K562 (cell line): ENCODE data around the gene SLITRK3. TPM values are rescaled to one million over a fixed set of nuclear protein-coding genes. Genes with fewer than 3 reads are reported as not detected.

Experiments used
- ATAC-seq: fragments of 200-7000 bp; cut with Tn5 transposase; 3 replicates; pipeline ENCODE4 v1.9.1; 2020; ENCODE audit warnings: moderate library complexity
- BruUV-seq: library from RNA; stranded (reverse); fragments of 400-500 nt; replicated peaks from 2 replicates; lab custom pipeline; 2021; lab: Mats Ljungman, UMichigan
- CTCF ChIA-PET: fragments of 300-600 bp; formaldehyde crosslinking; extraction: SDS; loops from one replicate; lab custom pipeline; 2021; ENCODE audit warnings: low intra/inter-chr PET ratio; lab: Yijun Ruan, JAX
- POLR2A ChIA-PET: fragments of 300-600, 350-650 bp; sonication (Branson Sonifier 250); formaldehyde crosslinking; extraction: SDS; loops from one replicate; lab custom pipeline; 2021; ENCODE audit warnings: antibody characterized with exemption, inconsistent platforms; lab: Yijun Ruan, JAX
- DNase-seq, 4 experiments: peaks; one replicate each; pipeline versions ENCODE4 v3.0.0 to v3.0.0-alpha.2; 2011 to 2018; ENCODE audit warnings: low spot score in 3 of 4, mixed read lengths in 3 of 4; ENCODE audit errors: extremely low read depth in 1 of 4
- FAIRE-seq: peaks from 2 replicates; lab custom pipeline; 2011; peaks lifted over from hg19 to GRCh38; lab: Jason Lieb, UNC
- H2AFZ ChIP-seq: 2 replicates; pipeline ENCODE4 v1.6.0; 2011; ENCODE audit warnings: low read depth, low read length, control low read depth, inconsistent platforms
- H3K27ac ChIP-seq: fragments of 200-600 bp; 3 replicates; pipeline ENCODE4 v1.8.0; 2011; ENCODE audit warnings: low read depth, mild to moderate bottlenecking, control low read depth, inconsistent platforms, low read length, moderate library complexity, mixed read lengths; ENCODE audit errors: extremely low read depth
- H3K27me3 ChIP-seq, 2 experiments: fragments of 300-600 bp in 1 of 2; 2 replicates in 1 of 2; 3 replicates in 1 of 2; pipeline versions ENCODE4 v1.6.0 to v1.8.0; 2011; ENCODE audit warnings: inconsistent platforms in 2 of 2, low read length in 2 of 2, mild to moderate bottlenecking in 1 of 2, mixed read lengths in 1 of 2, moderate library complexity in 1 of 2; ENCODE audit not compliant: control insufficient read depth in 2 of 2, insufficient read depth in 2 of 2
- H3K36me3 ChIP-seq: fragments of 300-600 bp; 3 replicates; pipeline ENCODE4 v1.8.0; 2011; ENCODE audit warnings: mild to moderate bottlenecking, low read length, inconsistent platforms; ENCODE audit not compliant: control insufficient read depth, insufficient read depth
- H3K4me1 ChIP-seq, 2 experiments: fragments of 200-600 bp in 1 of 2; replicated peaks in 1 of 2; 2 replicates in 1 of 2; 3 replicates in 1 of 2; pipeline versions ENCODE4 v1.5.1 to v1.8.0; 2011; ENCODE audit warnings: inconsistent platforms in 2 of 2, low read length in 2 of 2, mild to moderate bottlenecking in 1 of 2, mixed read lengths in 1 of 2, moderate library complexity in 1 of 2; ENCODE audit not compliant: control insufficient read depth in 2 of 2, insufficient read depth in 2 of 2
- H3K4me2 ChIP-seq: 2 replicates; pipeline ENCODE4 v1.6.1; 2011; ENCODE audit warnings: low read length, control low read depth, inconsistent platforms, mixed read lengths; ENCODE audit not compliant: insufficient read depth
- H3K4me3 ChIP-seq: fragments of 200-600 bp; sonication (generic), shearing (Covaris generic); 2 replicates; pipeline ENCODE4 v1.5.1; 2016; ENCODE audit warnings: control low read depth, inconsistent platforms
- H3K79me2 ChIP-seq: fragments of 200-600 bp; 3 replicates; pipeline ENCODE4 v1.8.0; 2011; ENCODE audit warnings: low read length, inconsistent platforms; ENCODE audit not compliant: control insufficient read depth, insufficient read depth
- H3K9ac ChIP-seq, 2 experiments: 2 replicates each; pipeline versions ENCODE4 v1.6.0 to v1.6.1; 2011; ENCODE audit warnings: low read depth in 2 of 2, low read length in 2 of 2, control low read depth in 1 of 2, inconsistent platforms in 1 of 2, mild to moderate bottlenecking in 1 of 2, mixed read lengths in 1 of 2; ENCODE audit not compliant: insufficient read depth in 1 of 2
- H3K9me1 ChIP-seq: one replicate; pipeline ENCODE4 v1.6.0; 2011; ENCODE audit warnings: inconsistent platforms, mild to moderate bottlenecking, low read length, moderate library complexity; ENCODE audit not compliant: control insufficient read depth, insufficient read depth
- H3K9me3 ChIP-seq: replicated peaks from 2 replicates; pipeline ENCODE4 v1.5.1; 2011; ENCODE audit warnings: low read depth, low read length, inconsistent platforms; ENCODE audit not compliant: control insufficient read depth, insufficient read depth
- H4K20me1 ChIP-seq: replicated peaks from 2 replicates; pipeline ENCODE4 v1.6.1; 2011; ENCODE audit warnings: low read length, inconsistent platforms, mixed read lengths; ENCODE audit not compliant: control insufficient read depth, insufficient read depth
- ARID1B ChIP-seq: fragments of 450-650 bp; IDR thresholded peaks from 2 replicates; pipeline ENCODE4 v1.6.1; 2016; ENCODE audit warnings: antibody characterized with exemption, mild to moderate bottlenecking, inconsistent platforms
- ARID3A ChIP-seq: IDR thresholded peaks from 2 replicates; pipeline ENCODE4 v1.6.1; 2012; ENCODE audit warnings: low read depth, low read length, improper control_type of control experiment, borderline replicate concordance
- ERF ChIP-seq: fragments of 450-650 bp; formaldehyde crosslinking; IDR thresholded peaks from 2 replicates; pipeline ENCODE4 v1.4.0; 2020; ENCODE audit warnings: mild to moderate bottlenecking, mixed read lengths
- FOXO4 ChIP-seq: fragments of 450-650 bp; formaldehyde crosslinking; IDR thresholded peaks from 2 replicates; pipeline ENCODE4 v1.4.0; 2020; ENCODE audit warnings: mild to moderate bottlenecking, moderate library complexity
- MXD1 ChIP-seq: fragments of 250-450 bp; sonication (Bioruptor Pico); IDR thresholded peaks from 2 replicates; pipeline ENCODE4 v1.8.0; 2021; ENCODE audit warnings: borderline replicate concordance, mild to moderate bottlenecking, moderate library complexity; ENCODE audit not compliant: poor library complexity, severe bottlenecking
- NEUROD1 ChIP-seq: fragments of 150-350 bp; IDR thresholded peaks from 2 replicates; pipeline ENCODE4 v1.6.1; 2014; ENCODE audit warnings: borderline replicate concordance, low read length, low read depth; ENCODE audit not compliant: partially characterized antibody
- NR1H2 ChIP-seq: sonication (generic); formaldehyde crosslinking; IDR thresholded peaks from 2 replicates; pipeline ENCODE4 v1.4.0; 2020; ENCODE audit warnings: mild to moderate bottlenecking, missing genetic modification reagents
- RB1 ChIP-seq: fragments of 450-650 bp; IDR thresholded peaks from 2 replicates; pipeline ENCODE4 v1.6.1; 2017; ENCODE audit warnings: low read depth, mild to moderate bottlenecking
- RBM15 ChIP-seq: fragments of 200-400 bp; formaldehyde crosslinking; IDR thresholded peaks from 2 replicates; pipeline ENCODE4 v1.6.1; 2018; ENCODE audit warnings: mild to moderate bottlenecking, low read length, moderate library complexity; ENCODE audit not compliant: insufficient read depth
- RFX1 ChIP-seq: fragments of 450-650 bp; IDR thresholded peaks from 2 replicates; pipeline ENCODE4 v1.6.1; 2016; ENCODE audit warnings: mild to moderate bottlenecking, moderate library complexity
- SAFB2 ChIP-seq: fragments of 200-400 bp; formaldehyde crosslinking; IDR thresholded peaks from 2 replicates; pipeline ENCODE4 v1.6.1; 2018; ENCODE audit warnings: borderline replicate concordance, low read length, low read depth, moderate library complexity; ENCODE audit not compliant: severe bottlenecking
- SMARCE1 ChIP-seq: fragments of 450-650 bp; IDR thresholded peaks from 2 replicates; pipeline ENCODE4 v1.7.1; 2016; ENCODE audit warnings: mild to moderate bottlenecking
- SNRNP70 ChIP-seq: fragments of 200-400 bp; formaldehyde crosslinking; optimal IDR thresholded peaks from 2 replicates; pipeline ENCODE3; 2017; ENCODE audit warnings: low read depth, low read length
- STAG1 ChIP-seq: sonication (generic); formaldehyde crosslinking; IDR thresholded peaks from 2 replicates; pipeline ENCODE4 v1.5.0; 2020; ENCODE audit warnings: missing genetic modification reagents, borderline replicate concordance
- TBL1XR1 ChIP-seq, 2 experiments: IDR thresholded peaks; 2 replicates each; pipeline ENCODE4 v1.6.1; 2012; ENCODE audit warnings: improper control_type of control experiment in 2 of 2, low read length in 2 of 2, mild to moderate bottlenecking in 1 of 2
- ZFX ChIP-seq: sonication (generic); formaldehyde crosslinking; IDR thresholded peaks from 2 replicates; pipeline ENCODE4 v1.8.0; 2022; ENCODE audit warnings: mild to moderate bottlenecking, missing genetic modification reagents, moderate library complexity
- ZNF143 ChIP-seq: sonication (generic); formaldehyde crosslinking; IDR thresholded peaks from 2 replicates; pipeline ENCODE4 v1.9.0; 2022; ENCODE audit warnings: mild to moderate bottlenecking, missing genetic modification reagents
- ZNF3 ChIP-seq: fragments of 250-450 bp; sonication (Bioruptor Pico); IDR thresholded peaks from 2 replicates; pipeline ENCODE4 v1.5.0; 2021; ENCODE audit warnings: mild to moderate bottlenecking, moderate library complexity
- ZNF511 ChIP-seq: sonication (generic); formaldehyde crosslinking; IDR thresholded peaks from 2 replicates; pipeline ENCODE4 v1.8.0; 2022; ENCODE audit warnings: mild to moderate bottlenecking, missing genetic modification reagents
- WGBS: fragments of 100-300 bp; shearing (Covaris generic); methylation state at CpG from one replicate; pipeline ENCODE4 v1.1.6; 2016; ENCODE audit warnings: low coverage, mixed read lengths; ENCODE audit not compliant: insufficient coverage; ENCODE audit errors: missing lambda C conversion rate; 5-methylcytosine and 5-hydroxymethylcytosine counted together
- in situ Hi-C: fragments of 300-500 bp; cut with MboI; formaldehyde crosslinking; loops from 4 replicates; pipeline ENCODE4 v1.15.0; 2018; ENCODE audit warnings: inconsistent platforms, mixed read lengths
- intact Hi-C: fragments of 100-400 bp; cut with micrococcal nuclease; formaldehyde crosslinking; loops from 2 replicates; pipeline ENCODE4 v1.14.2; 2022
- polyA plus RNA-seq, 8 experiments: library from polyadenylated mRNA; depleted of rRNA in 4 of 8; stranded (reverse) in 5 of 8; unstranded in 3 of 8; fragments of >200 nt; fragmentation: Nextera tagmentation in 2 of 8; fragmentation: Illumina TruSeq in 1 of 8; extraction: Ambion mirVana in 2 of 8; extraction: Trizol in 1 of 8; gene quantifications; 2 replicates each; pipeline versions ENCODE4 v1.2.1 to v1.2.3, GENCODE V29; 2011 to 2014; ENCODE audit warnings: inconsistent platforms in 1 of 8, missing spikeins in 1 of 8
- total RNA-seq, 7 experiments: library from RNA; depleted of rRNA in 6 of 7; stranded (reverse); fragments of >200 nt in 6 of 7; fragmentation: Illumina TruSeq in 2 of 7; extraction: Trizol in 2 of 7; gene quantifications; 2 replicates each; pipeline versions ENCODE4 v1.2.1 to v1.2.3, GENCODE V29; 2011 to 2021; ENCODE audit warnings: low replicate concordance in 1 of 7

Gene SLITRK3
- total and polyA plus RNA-seq, 9 of the 15 experiments (the other 6 are each of a cell fraction or from before 2014, with no cell fraction given): not detected

GRCh38 chr3:165201964-165202363 is 5.8 kb upstream of the SLITRK3 start:
- no peaks in the 10 kb centered on the region for H3K9me3 ChIP-seq
- WGBS: 10% methylated on average over 2 of the region's 2 CpGs
- ATAC-seq: no peak

More at GRCh38 chr3:165201964-165202363, 5.8 kb upstream of the SLITRK3 start:
- FAIRE-seq: no peak
- Histone ChIP-seq H3K27me3 (no peaks in the 10 kb centered on the region), H3K4me3 (no peak overlapping the region), H3K4me1 (no peaks in the 10 kb centered on the region), H3K4me2 (no peak overlapping the region), H3K36me3 (no peaks in the 10 kb centered on the region), H3K79me2 (no peaks in the 10 kb centered on the region), H3K9ac (no peak overlapping the region), H2AFZ (no peak overlapping the region), H3K27ac (no peak overlapping the region), H3K9me1 (no peaks in the 10 kb centered on the region), H4K20me1 (no peaks in the 10 kb centered on the region)
- CTCF ChIA-PET: no interaction called here
- in situ Hi-C loops: no loop called here
- intact Hi-C loops: no loop called here
- POLR2A ChIA-PET: no interaction called here
- TF ChIP-seq SMARCE1 (no peak), ARID1B (no peak), RB1 (no peak), SNRNP70 (no peak), RFX1 (no peak), NEUROD1 (no peak), ZNF143 (no peak), MXD1 (CRISPR knock-in tag) (no peak), TBL1XR1 (IDR thresholded peaks at IDR 0.05; ENCODE audit: low read length in 2 of 2) (no peak), SAFB2 (no peak), ARID3A (no peak), NR1H2 (CRISPR knock-in tag) (no peak), ZFX (CRISPR knock-in tag) (no peak), FOXO4 (CRISPR knock-in tag) (no peak), RBM15 (no peak), ERF (CRISPR knock-in tag) (no peak), ZNF511 (CRISPR knock-in tag) (no peak), ZNF3 (CRISPR knock-in tag) (no peak), STAG1 (no peak)
- BruUV-seq: no TSS peak
- DNase-seq: no peak
